Duodenal mucosa (tissue), 2 donors: ENCODE results near the gene NDC80.
"Not testable (repeated sequence)": the region's sequence is repeated elsewhere in the genome, so short reads cannot be mapped to it uniquely, and the experiment has no call there.

Source experiments
- H3K27ac ChIP-seq: one replicate; pipeline ENCODE4 v1.7.0; 2013; ENCODE audit warnings: low read depth, low read length
- H3K27me3 ChIP-seq, 2 donors: one replicate each; pipeline ENCODE4 v1.7.0; 2013; ENCODE audit warnings: low read length in 2 of 2, control low read depth in 1 of 2; ENCODE audit not compliant: insufficient read depth in 2 of 2, control insufficient read depth in 1 of 2
- H3K36me3 ChIP-seq, 2 donors: one replicate each; pipeline ENCODE4 v1.7.0; 2013; ENCODE audit warnings: low read length in 2 of 2, control low read depth in 1 of 2; ENCODE audit not compliant: insufficient read depth in 2 of 2, control insufficient read depth in 1 of 2
- H3K4me1 ChIP-seq, 2 donors: one replicate each; pipeline ENCODE4 v1.7.0; 2013; ENCODE audit warnings: low read length in 2 of 2, control low read depth in 1 of 2; ENCODE audit not compliant: insufficient read depth in 2 of 2, control insufficient read depth in 1 of 2
- H3K4me3 ChIP-seq, 2 donors: one replicate each; pipeline ENCODE4 v1.7.0; 2013; ENCODE audit warnings: low read length in 2 of 2, low read depth in 1 of 2
- H3K9ac ChIP-seq, 2 donors: one replicate each; pipeline ENCODE4 v1.7.0; 2013; ENCODE audit warnings: low read length in 2 of 2, low read depth in 1 of 2
- H3K9me3 ChIP-seq, 2 donors: one replicate each; pipeline ENCODE4 v1.7.0; 2013; ENCODE audit warnings: low read length in 2 of 2, control low read depth in 1 of 2; ENCODE audit not compliant: control insufficient read depth in 1 of 2

Gene NDC80

GRCh38 chr18:2571200-2572170, at the start of gene NDC80, which contains the start of gene METTL4:
NDC80 (plus strand) TSS chr18:2571557; CDS start chr18:2572986, 1,429 bp downstream.
METTL4 (minus strand) TSS chr18:2571505; CDS start chr18:2567216, 4,289 bp downstream.
- H3K4me1 ChIP-seq: peaks cover 25 to 31% of the 10 kb centered on the region in 2 donors
- no peaks in the 10 kb centered on the region for H3K27me3 ChIP-seq
- no peaks in the 10 kb centered on the region for H3K9me3 ChIP-seq
- peak within 1 kb of the TSS; percentile 90 to 94 for H3K9ac ChIP-seq
- peak within 1 kb of the TSS; percentile 79 to 89 for H3K4me3 ChIP-seq
- H3K27ac ChIP-seq: peak within 1 kb of the TSS; percentile 99
- peaks cover 3% of the 10 kb centered on the region in 2 donors for H3K36me3 ChIP-seq

GRCh38 chr18:2522112-2522511, 49.2 kb upstream of the NDC80 start:
- H3K27me3 ChIP-seq: no peaks in the 10 kb centered on the region
- no peaks in the 10 kb centered on the region for H3K4me1 ChIP-seq
- no peak overlapping the region for H3K9ac ChIP-seq
- H3K27ac ChIP-seq: no peak overlapping the region
- H3K4me3 ChIP-seq: no peak overlapping the region
- H3K9me3 ChIP-seq: no peaks in the 10 kb centered on the region
- H3K36me3 ChIP-seq: no peaks in the 10 kb centered on the region

- H3K9me3 ChIP-seq, H3K27ac ChIP-seq, H3K4me1 ChIP-seq, H3K9ac ChIP-seq, H3K4me3 ChIP-seq, H3K27me3 ChIP-seq, H3K36me3 ChIP-seq: not testable (repeated sequence)
These were observed 46.6 kb upstream of the NDC80 start for GRCh38 chr18:2524794-2525198.

- H3K27ac ChIP-seq: no peak overlapping the region
- no peaks in the 10 kb centered on the region for H3K27me3 ChIP-seq
- H3K4me3 ChIP-seq: no peak overlapping the region
- H3K9ac ChIP-seq: no peak overlapping the region
- H3K36me3 ChIP-seq: no peaks in the 10 kb centered on the region
- H3K4me1 ChIP-seq: no peaks in the 10 kb centered on the region
- H3K9me3 ChIP-seq: no peaks in the 10 kb centered on the region
These were observed 45.0 kb upstream of the NDC80 start for GRCh38 chr18:2526329-2526728.

- Histone ChIP-seq H3K27me3 (no peaks in the 10 kb centered on the region), H3K9me3 (no peaks in the 10 kb centered on the region), H3K4me3 (no peak overlapping the region), H3K4me1 (no peaks in the 10 kb centered on the region), H3K9ac (no peak overlapping the region), H3K27ac (no peak overlapping the region), H3K36me3 (no peaks in the 10 kb centered on the region)
These were observed 42.2 kb upstream of the NDC80 start for GRCh38 chr18:2529154-2529553.

GRCh38 chr18:2531751-2532150, 39.6 kb upstream of the NDC80 start:
- Histone ChIP-seq H3K27ac (no peak overlapping the region), H3K9ac (no peak overlapping the region), H3K36me3 (peaks cover 0 to 2% of the 10 kb centered on the region in 2 donors), H3K9me3 (no peaks in the 10 kb centered on the region), H3K4me3 (no peak overlapping the region), H3K27me3 (no peaks in the 10 kb centered on the region), H3K4me1 (no peaks in the 10 kb centered on the region)

GRCh38 chr18:2532797-2533196, 38.6 kb upstream of the NDC80 start:
- H3K4me1 ChIP-seq: no peaks in the 10 kb centered on the region
- H3K27me3 ChIP-seq: no peaks in the 10 kb centered on the region
- H3K36me3 ChIP-seq: peaks cover 0 to 2% of the 10 kb centered on the region in 2 donors
- H3K9me3 ChIP-seq: no peaks in the 10 kb centered on the region
- no peak overlapping the region for H3K4me3 ChIP-seq
- no peak overlapping the region for H3K9ac ChIP-seq
- H3K27ac ChIP-seq: no peak overlapping the region

- no peak overlapping the region for H3K27ac ChIP-seq
- no peaks in the 10 kb centered on the region for H3K9me3 ChIP-seq
- no peaks in the 10 kb centered on the region for H3K27me3 ChIP-seq
- H3K36me3 ChIP-seq: peaks cover 0 to 5% of the 10 kb centered on the region in 2 donors
- H3K4me1 ChIP-seq: no peaks in the 10 kb centered on the region
- H3K9ac ChIP-seq: no peak overlapping the region
- no peak overlapping the region for H3K4me3 ChIP-seq
These were observed 36.5 kb upstream of the NDC80 start for GRCh38 chr18:2534906-2535305.

- Histone ChIP-seq H3K4me3 (no peak overlapping the region), H3K27me3 (no peaks in the 10 kb centered on the region), H3K27ac (no peak overlapping the region), H3K4me1 (no peaks in the 10 kb centered on the region), H3K9me3 (no peaks in the 10 kb centered on the region), H3K36me3 (peaks cover 0 to 5% of the 10 kb centered on the region in 2 donors), H3K9ac (no peak overlapping the region)
These were observed 35.9 kb upstream of the NDC80 start for GRCh38 chr18:2535419-2535910.

GRCh38 chr18:2536063-2536462, 35.3 kb upstream of the NDC80 start:
- H3K27me3 ChIP-seq: no peaks in the 10 kb centered on the region
- no peak overlapping the region for H3K4me3 ChIP-seq
- no peaks in the 10 kb centered on the region for H3K4me1 ChIP-seq
- H3K36me3 ChIP-seq: peaks cover 0 to 5% of the 10 kb centered on the region in 2 donors
- no peak overlapping the region for H3K27ac ChIP-seq
- H3K9ac ChIP-seq: no peak overlapping the region
- H3K9me3 ChIP-seq: no peaks in the 10 kb centered on the region
